Activated CD4-positive, alpha-beta T cell treated with anti-CD3 and anti-CD28 coated beads for 1 hour (primary cell): ENCODE data around the gene FZD10.

ENCODE experiments used
- DNase-seq: peaks from one replicate; pipeline ENCODE4 v3.0.0-alpha.2; 2020

The FZD10 gene

DNA sequence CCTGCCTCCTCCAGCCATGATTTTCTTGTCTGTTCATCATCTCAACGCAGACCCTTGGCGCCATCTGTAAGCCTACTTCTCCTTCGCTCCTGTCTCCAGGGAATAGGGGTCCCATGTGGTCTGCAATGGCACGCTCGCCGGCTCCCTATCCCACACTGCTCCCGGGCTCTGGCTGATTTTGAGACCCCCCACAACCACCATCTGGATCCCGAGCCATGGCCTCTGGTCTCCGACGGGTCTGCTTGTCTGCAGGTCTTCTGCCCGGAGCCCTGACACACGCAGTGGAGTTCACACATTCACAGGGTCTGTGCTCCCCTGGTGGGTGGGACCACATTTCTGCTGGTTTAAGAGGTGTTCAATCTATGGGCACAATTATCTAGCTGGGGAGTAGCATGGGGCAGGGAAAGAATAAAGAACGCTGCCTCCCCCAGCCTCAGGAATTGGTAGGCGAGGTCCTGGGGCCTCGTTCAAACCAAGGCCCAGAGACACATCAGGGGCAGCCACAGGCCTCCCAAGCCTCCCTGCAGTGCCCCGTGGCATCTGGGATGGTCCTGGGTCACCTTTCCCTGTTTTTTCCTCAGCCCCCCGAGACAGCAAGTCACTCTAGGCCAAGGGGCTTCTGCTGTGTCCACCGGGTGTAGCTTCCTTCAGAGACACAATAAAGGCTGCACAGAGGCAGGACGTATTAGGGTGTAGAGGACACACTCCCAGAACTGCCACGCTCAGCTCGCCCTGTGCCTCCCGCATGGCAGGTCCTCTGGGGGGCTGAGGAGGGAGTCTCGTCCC is 21.5 kb downstream of the FZD10 start:
- no peak for DNase-seq

DNA sequence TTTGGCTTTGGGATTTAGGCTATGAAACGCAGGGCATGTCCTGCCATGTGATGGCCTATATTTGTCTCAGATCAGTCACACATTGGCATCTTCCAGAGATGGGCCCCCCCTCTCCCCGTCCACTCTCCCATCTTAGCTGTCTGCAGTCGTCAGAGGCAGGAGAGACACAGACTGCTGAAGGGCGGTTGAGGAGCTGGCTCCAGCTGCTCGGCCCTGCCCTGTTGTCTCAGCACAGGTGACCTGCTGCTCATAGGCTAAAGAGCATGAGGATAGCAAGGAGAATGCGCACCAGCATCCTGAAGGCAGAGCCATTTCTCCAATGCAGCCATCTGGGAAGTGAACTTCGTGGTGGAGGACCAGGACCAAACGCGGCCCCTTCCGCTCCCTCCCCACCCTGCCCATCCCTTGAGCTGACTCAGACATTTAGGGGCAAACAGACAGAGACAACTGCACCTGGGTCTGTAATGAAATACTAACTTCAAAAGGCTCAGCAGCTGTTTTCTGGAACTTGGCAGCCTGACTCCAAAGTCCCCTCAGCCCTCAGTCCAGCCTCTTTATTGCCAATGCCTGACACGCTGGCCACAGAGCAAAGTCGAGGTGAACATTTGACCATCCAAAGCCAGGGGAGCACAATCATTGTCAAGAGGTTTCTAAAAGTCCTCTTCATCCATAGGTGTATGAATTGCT is 22.3 kb downstream of the FZD10 start:
- DNase-seq: no peak

DNA sequence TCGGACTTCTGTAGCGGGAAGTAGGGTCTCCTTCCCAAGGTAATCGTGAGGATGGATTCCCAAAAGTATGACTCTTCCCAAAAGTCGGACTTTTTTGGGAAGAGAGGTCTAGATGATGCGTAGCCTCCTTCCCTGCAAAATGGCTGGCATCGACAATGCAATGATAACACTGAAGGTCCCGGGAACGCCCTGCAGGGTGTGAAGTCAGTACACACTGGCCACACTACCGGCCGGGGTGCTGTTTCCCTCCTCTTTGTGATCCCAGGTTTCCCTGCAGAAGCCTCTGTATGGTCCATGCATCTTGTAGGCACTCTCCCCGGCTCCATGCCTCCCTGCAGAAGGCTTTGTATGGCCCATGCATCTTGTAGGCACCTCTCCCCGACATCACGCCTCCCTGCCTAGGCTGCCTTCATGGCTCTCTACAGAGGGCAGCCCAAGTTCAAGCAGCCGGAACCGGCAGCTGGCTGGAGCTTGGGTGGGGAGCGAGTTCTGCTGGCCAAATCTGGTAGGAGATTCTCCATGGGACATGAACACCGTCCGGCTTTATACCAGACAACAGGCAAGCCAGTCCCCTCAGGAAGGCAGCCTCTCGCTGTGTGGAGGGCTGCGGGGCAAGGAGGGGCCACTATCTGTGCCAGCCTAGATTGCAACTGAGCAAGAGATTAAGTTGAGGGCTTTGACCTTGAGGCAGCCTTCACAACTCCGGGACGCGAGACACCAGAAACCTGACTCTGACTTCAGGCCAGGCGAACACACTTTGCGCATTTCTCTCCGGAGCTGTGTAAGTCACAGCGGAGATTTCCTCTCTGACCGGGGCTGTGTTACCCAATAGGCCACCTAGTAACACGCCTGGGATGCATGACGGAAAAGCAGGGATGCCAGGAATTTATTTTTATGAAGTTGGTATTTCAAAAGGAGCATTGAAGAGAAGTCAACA is 23.5 kb downstream of the FZD10 start:
- DNase-seq: no peak

DNA sequence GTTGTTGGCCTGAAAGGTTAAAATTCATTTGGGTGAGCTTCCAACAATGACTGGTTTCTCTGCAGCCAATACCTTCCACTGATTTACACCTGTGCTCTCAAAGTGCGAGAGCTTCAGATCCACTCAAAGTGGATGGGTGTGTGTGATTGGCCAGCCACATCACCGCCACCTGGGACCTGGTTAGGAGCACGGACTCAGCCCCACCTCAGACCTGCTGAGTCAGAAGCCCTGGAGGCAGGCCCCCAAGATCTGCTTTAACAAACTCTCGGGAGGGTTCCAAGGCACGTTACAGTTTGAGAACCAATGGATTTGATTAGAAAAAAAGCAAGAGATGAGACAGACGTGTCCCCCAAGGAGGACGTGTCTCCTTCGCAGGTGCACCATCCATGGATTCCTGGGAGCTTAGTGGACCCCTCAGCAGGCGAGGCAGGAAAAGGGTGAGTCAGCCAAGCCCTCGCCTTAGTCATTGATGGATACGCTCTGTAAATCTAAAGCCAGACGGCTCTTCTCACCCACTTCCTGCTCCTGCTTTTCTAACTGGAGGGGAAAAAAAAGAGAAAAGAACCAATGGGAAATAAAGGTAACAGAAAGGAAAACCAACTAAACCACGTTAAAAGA is 24.5 kb downstream of the FZD10 start:
- no peak for DNase-seq

DNA sequence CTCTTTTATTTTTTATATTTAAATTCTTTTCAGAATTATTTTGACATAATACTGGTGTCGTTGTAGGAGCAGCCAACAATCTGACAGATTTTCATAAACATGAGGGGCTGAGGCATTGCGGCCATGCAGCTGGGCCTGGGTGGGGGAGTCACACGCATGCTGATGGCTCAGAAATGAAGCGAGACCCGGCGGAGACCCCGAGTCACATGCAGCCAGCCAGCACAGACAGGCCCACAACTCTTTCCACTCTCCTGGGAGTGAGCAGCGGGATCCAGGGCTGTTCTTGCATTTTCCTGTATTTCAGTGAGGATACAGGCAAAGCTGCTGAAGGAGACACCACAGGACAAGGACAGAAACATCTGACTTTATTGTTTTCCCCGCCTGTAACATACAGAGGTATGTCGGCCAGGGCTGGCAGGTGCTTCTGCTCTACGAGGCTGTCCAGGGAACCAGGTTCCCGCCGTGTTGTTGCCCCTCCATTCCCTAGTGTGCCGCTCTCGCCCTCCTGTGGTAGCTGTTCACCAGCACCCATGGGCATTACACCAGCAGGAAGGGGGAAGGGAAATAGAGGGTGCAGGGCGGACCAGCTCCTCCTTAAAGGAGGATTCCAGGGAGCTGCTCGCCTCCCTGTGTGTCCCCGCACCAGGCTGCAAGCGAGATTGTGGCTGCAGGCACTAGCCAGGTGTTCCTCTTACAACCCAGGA is 30.5 kb downstream of the FZD10 start:
- DNase-seq: no peak

DNA sequence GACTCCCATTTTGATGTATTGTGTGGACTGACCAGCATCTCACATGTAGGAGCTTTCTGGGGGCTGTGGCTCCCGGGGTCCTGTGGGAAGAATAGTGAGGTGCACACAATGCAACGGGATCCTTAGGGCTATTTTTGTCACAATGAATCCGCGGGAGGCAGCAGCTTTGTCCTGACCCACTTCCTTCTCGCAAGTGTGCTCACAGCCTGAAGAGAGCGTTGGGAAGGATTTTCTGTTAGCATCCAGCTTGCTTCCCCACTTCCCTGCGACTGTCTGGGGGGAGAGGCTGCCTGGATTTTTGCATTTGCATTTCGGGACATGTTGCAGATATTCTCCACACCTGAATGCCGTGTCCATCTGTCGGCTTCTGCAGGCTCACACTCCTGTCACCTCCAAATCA is 31.9 kb downstream of the FZD10 start:
- no peak for DNase-seq

DNA sequence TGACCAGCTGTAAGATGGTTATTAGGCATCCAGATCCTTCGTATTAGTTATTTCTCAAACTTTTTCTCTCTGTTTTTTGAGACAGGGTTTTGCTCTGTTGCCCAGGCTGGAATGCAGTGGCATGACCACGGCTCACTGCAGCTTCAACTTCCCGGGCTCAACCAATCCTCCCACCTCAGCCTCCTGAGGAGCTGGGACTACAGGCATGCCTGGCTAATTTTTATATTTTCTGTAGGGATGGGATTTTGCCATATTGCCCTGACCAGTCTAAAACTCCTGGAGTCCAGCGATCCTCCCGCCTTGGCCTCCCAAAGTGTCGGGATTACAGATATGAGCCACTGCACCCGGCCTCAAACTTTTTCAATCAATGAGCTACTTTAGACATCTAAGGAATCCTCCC is 33.1 kb downstream of the FZD10 start:
- no peak for DNase-seq

DNA sequence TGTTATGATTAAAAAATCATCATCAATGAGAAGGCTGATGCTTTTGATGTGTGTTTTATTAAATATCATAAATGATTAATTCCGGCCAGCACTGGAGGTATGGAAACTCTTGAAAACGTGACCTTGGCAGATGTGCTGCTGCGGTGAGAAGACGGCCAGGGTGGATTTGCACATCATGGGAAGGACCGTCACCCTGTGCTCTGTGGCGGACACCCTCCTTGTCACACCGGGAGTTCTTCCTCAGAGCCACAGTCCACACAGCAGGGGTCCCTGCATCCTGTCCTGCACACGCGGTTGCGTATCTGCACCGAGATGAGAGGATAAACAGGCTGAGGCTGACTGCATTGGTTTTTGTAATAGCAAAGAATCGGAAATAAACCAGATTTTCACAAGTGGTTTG is 33.5 kb downstream of the FZD10 start:
- no peak for DNase-seq

DNA sequence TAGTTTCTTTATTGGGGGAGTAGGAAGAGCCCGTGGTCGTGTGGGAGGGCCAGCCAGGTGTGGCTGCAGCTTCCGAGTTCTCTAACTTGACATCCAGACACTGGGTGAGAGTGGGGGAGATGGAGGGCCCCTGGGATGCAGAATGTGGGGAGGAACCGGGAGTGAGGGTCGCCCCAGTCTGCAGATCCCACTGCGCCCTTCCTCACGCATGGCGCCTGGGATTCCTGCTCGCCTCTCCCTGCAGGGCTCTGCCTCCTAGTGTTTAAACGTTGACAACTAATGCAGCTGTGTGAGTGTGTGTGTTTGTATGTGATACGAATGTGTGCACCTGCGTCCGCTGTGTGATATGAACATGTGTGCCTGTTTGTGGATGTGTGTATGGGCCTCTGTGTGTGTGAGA is 34.6 kb downstream of the FZD10 start:
- DNase-seq: no peak

DNA sequence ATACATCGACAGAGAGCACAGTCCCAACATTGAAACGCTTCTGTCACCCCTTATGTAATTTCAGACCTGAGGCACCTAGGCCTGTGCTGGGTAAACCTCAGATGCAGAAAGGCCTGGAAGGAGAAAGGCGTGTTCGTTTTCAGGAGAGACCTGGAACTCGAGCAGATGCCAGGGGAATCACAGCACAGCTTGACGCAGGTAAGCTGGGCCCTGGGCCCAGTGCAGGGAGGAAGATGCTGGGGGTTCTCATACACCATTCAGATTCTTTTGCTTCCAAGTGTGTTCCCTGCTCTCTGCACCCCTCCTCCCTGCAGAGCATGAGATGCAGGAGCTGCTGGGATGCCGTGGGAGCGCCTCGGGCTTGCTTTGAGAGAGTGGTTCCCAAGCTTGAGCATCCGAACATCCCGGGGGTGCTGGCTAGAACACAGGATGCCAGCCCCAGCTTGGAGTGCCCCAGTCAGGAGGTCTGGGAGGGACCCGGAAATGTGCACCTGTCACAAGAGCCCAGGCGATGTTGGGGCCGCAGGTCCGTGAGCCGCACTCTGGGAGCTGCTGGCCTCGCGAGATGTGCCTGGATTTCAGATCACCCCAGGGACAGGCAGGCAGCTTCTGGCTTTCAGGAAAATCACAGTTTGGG is 35.9 kb downstream of the FZD10 start:
- no peak for DNase-seq

DNA sequence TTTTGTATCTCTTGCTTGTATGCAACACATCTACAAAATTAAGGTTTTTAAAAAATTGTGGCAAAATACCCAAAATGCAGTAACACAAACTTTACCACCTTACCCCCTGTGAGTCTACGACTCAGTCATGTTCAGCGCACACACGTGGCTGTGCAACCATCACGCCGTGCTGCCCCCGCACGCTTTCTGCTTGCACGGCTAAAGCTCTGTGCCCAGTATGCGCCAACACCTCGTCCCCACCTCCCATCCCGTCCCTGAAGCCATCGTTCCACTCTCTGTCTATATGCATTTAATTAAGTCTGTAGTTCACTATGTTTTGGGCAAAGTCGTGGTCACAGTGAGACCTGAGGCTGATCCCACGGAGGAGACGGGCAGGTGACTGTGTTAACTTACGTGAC is 36.4 kb downstream of the FZD10 start:
- no peak for DNase-seq

DNA sequence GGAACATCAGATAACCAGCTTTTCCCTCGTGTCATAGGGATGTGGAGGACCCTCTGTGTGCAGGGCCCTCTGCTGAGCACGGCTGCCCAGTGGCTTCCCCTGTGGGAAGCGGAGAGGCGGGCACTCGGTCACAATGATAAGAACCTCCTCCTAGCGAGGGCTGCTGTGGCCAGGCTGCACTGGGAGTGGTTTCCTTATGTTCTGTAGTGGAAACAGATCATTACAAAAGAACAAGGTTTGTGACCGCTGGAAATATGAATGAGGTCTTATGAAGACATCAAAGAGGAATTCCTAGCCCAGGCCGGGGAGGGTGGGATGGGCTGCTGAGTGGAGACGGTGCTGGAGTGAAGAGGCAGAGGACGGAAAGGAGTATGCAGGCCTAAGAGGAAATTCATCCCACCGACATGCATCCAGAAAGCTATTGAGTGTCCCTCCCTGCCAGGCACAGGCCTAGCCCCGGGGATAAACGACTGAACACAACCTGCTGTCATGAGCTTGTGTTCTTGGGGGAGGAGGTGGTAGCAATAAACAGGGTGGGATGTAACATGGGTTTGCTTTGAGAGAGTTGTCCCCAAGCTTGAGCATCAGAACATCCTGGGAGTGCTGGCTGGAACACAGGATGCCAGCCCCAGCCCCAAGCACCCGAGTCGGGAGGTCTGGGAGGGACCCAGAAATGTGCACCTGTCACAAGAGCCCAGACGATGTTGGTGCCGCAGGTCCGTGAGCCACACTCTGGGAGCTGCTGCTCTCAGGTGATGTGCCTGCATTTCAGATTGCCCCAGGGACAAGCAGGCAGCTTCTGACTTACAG is 37.5 kb downstream of the FZD10 start:
- DNase-seq: no peak

DNA sequence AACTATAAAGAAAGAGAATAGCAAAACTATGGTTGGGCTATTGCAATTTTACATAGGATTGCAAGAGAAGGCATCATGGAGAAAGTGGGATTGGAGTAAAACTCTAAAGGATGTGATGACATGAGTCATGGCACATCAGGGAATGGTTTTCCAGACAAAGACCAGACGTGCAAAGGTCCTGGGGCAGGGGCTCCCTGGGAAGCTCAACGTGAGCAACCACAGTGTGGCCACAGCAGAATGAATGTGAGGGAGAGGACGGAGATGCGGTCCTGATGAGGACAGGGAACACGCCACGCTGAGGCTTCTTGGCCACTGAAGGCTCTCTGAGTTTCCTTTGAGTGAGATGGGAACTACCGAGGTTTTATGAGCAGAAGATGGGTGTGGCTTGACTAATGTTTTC is 38.2 kb downstream of the FZD10 start:
- DNase-seq: no peak

DNA sequence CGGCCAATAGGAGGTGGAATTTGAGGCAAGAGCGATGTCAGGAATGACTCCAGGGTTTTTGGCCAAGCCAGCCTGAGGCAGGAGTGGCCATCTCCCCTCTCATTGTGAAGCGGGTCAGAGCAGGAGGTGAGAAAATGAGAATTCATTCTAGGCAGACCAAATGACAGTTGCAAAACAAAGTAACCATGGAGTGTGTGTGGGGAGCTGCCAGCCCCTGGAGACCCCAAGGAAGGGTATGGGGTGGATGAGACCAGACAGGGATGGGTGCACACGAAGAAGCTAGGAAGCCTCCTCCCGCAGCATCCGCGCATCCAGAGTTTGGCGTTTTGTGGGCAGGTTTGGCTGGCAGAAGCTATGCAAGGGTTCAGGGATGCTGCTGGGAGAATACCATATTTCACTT is 38.8 kb downstream of the FZD10 start:
- no peak for DNase-seq

DNA sequence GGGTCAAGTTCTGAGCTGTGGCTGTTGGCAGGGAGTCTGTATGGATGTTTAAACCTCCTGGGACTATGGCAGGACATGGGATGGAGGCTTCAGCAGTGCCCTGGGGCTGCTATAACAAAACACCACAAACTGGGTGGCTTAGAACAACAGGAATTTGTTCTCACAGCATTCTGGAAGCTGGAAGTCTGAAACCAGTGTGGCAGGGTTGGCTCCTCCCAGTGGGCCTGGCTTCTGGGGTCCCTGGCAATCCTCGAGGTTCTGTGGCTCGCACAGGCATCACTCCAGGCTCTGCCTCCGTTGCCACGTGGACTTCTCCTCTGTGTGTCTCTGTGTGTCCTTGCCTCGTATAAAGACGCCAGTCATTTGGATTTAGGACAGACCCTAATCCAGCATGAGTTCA is 39.9 kb downstream of the FZD10 start:
- DNase-seq: no peak

DNA sequence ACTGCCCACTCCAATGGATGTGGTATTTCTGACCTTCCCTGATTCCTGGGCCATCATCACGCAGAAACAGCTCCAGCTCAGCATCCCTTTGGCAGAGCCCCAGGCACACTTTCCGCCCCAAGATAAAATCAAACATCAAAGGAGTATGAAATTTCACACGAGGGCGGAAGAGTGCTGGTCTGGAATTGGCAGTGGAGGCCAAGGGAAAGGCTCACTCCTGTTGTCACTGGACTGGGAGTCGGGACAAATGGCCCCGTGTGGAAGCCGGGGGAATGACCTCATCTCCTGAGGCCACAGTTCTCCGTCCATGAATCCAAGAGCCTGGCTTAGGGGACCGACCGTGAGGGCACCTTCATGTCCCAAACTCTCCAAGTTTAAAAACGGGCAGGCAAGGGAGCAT is 40.9 kb downstream of the FZD10 start:
- DNase-seq: no peak

DNA sequence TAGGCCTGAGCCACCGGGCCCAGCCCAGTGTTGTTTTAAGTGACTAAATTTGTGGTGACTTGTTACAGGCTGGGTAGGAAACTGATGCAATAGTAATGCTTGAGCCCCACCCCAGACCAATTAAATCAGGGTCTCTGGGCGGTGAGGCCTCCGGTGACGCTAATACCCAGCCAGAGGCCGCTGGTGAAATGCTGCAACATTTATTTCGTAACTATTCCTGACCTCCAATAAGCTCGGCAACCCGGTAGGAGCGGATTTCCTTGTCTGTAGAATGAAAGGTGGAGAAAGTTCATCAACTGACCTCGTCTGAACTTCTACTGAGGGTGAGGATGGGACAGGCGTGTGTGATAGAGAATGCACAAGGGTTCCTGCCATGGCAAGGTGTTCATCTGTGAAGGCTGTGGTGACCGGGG is 42.3 kb downstream of the FZD10 start:
- no peak for DNase-seq

DNA sequence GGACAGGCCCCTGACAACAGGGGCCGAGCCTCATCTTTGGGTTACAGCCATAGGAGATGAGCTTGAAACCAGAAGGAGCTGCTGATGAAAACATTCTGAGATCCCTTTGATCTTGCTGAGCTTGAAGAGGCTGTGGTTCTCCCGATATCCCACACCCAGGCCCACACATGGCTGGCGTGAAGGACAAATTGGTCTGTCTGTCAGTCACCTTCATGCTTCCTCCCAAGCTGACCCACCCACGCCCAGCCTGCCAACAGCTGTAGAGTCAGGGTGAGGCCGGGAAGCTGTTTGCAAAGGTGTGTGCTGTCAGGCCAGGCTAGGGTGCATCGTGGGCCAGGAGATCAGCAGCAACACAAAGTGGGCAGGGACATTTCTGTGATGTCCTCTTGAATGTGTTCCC is 43.2 kb downstream of the FZD10 start:
- no peak for DNase-seq

DNA sequence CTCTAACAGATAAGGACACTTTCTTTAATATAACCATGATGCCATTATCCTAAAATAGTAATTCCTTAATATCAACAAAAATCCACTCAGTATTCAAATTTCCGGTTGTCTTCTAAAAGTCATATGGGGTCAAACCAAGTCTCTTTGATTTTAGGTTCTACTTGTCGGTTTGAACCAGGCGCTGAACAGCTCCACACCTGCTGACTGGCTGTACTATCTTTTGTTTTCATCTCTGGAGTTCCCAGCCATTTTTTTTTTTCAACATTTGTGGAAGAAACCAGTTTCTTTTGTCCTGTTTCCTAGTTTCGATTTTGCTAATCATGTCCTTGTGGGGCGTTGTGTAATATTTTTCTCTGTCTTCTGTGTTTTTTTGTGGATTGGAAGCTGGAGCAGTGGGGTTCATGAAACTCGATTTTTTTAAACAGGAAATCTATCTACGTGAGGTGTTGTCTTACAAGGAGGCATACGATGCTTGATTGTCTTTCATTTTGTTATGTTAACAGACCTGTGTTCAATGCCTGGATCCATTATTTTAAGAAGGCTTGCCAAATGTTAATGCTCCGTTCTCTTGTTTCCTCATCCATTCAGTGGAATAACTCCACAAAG is 50.2 kb downstream of the FZD10 start:
- no peak for DNase-seq

DNA sequence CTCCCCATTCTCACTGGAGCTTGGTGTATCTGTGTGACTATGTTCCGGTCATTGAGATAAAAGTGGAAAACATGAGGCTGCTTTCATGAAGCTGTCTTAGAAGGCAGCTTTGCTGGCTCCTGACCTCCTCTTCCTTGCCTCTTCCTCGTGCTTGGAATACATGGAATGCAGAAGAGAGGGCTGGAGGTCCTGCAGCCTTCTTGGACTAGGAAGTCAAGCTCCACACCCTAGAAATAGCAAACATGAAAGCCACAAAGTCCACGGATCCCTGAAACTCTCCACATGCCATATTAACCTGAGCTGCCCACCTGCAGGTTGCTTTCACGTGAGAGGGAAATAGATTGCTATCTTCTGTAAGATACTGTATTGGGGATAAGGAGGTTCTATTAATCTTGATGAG is 51.0 kb downstream of the FZD10 start:
- DNase-seq: no peak
